Mesenchymal stem cell (in vitro differentiated cells and primary cell): ENCODE measurements around the gene SYT12.
A peak's percentile ranks its signal among the peaks of the same experiment; 100 is the strongest.

ENCODE experiments used
- DNase-seq: peaks from one replicate; pipeline ENCODE4 v3.0.0-alpha.2; 2013
- H2AFZ ChIP-seq: one replicate; pipeline ENCODE4 v1.6.1; 2013; ENCODE audit warnings: low read depth, mild to moderate bottlenecking, control low read depth, inconsistent platforms, low read length, moderate library complexity
- H2AK5ac ChIP-seq: 2 replicates; pipeline ENCODE4 v1.6.1; 2013; ENCODE audit warnings: low read length, moderate library complexity, mild to moderate bottlenecking, inconsistent platforms; ENCODE audit not compliant: severe bottlenecking
- H2BK120ac ChIP-seq: one replicate; pipeline ENCODE4 v1.6.1; 2013; ENCODE audit warnings: low read depth, mild to moderate bottlenecking, inconsistent platforms, low read length, moderate library complexity
- H2BK12ac ChIP-seq, 2 experiments: one replicate each; pipeline ENCODE4 v1.6.1; 2013; ENCODE audit warnings: inconsistent platforms in 2 of 2, low read length in 2 of 2, mild to moderate bottlenecking in 2 of 2, moderate library complexity in 2 of 2, control low read depth in 1 of 2
- H2BK15ac ChIP-seq: one replicate; pipeline ENCODE4 v1.6.1; 2013; ENCODE audit warnings: mild to moderate bottlenecking, low read depth, inconsistent platforms; ENCODE audit not compliant: poor library complexity, severe bottlenecking
- H2BK5ac ChIP-seq: 2 replicates; pipeline ENCODE4 v1.6.1; 2013; ENCODE audit warnings: low read depth, mild to moderate bottlenecking, low read length, control low read depth, inconsistent platforms; ENCODE audit not compliant: poor library complexity, severe bottlenecking
- H3K14ac ChIP-seq, 2 experiments: one replicate each; pipeline ENCODE4 v1.6.1; 2013; ENCODE audit warnings: inconsistent platforms in 2 of 2, low read length in 2 of 2, control low read depth in 1 of 2, mild to moderate bottlenecking in 1 of 2, moderate library complexity in 1 of 2
- H3K18ac ChIP-seq, 2 experiments: one replicate each; pipeline ENCODE4 v1.6.1; 2013; ENCODE audit warnings: inconsistent platforms in 2 of 2, low read length in 2 of 2, control low read depth in 1 of 2, low read depth in 1 of 2, mild to moderate bottlenecking in 1 of 2
- H3K23ac ChIP-seq, 2 experiments: one replicate each; pipeline ENCODE4 v1.6.1; 2013; ENCODE audit warnings: inconsistent platforms in 2 of 2, low read length in 2 of 2, mild to moderate bottlenecking in 2 of 2, moderate library complexity in 2 of 2, control low read depth in 1 of 2
- H3K27ac ChIP-seq: 2 replicates; pipeline ENCODE4 v1.5.1; 2013; ENCODE audit warnings: mild to moderate bottlenecking, moderate library complexity, low read length, control low read depth, inconsistent platforms; ENCODE audit not compliant: poor library complexity, severe bottlenecking
- H3K27me3 ChIP-seq, 2 experiments: 2 replicates each; pipeline versions ENCODE4 v1.6.1 to v1.7.0; 2013; ENCODE audit warnings: low read length in 2 of 2, mild to moderate bottlenecking in 2 of 2, moderate library complexity in 2 of 2, control low read depth in 1 of 2, inconsistent platforms in 1 of 2; ENCODE audit not compliant: control insufficient read depth in 1 of 2, insufficient read depth in 1 of 2
- H3K36me3 ChIP-seq, 2 experiments: 2 replicates each; pipeline versions ENCODE4 v1.6.1 to v1.7.0; 2013; ENCODE audit warnings: low read length in 2 of 2, control low read depth in 1 of 2, inconsistent platforms in 1 of 2, low read depth in 1 of 2, mild to moderate bottlenecking in 1 of 2; ENCODE audit not compliant: insufficient read depth in 2 of 2, control insufficient read depth in 1 of 2
- H3K4ac ChIP-seq, 2 experiments: one replicate each; pipeline ENCODE4 v1.6.1; 2013; ENCODE audit warnings: inconsistent platforms in 2 of 2, low read length in 2 of 2, mild to moderate bottlenecking in 2 of 2, moderate library complexity in 2 of 2, control low read depth in 1 of 2, low read depth in 1 of 2
- H3K4me1 ChIP-seq: 2 replicates; pipeline ENCODE4 v1.6.1; 2013; ENCODE audit warnings: low read depth, low read length, control low read depth; ENCODE audit not compliant: control insufficient read depth, insufficient read depth
- H3K4me2 ChIP-seq: 2 replicates; pipeline ENCODE4 v1.6.1; 2013; ENCODE audit warnings: low read length, mild to moderate bottlenecking, inconsistent platforms; ENCODE audit not compliant: poor library complexity, severe bottlenecking
- H3K4me3 ChIP-seq, 2 experiments: 2 replicates each; pipeline versions ENCODE4 v1.5.1 to v1.7.0; 2013; ENCODE audit warnings: low read length in 2 of 2, mild to moderate bottlenecking in 2 of 2, control low read depth in 1 of 2, low read depth in 1 of 2; ENCODE audit not compliant: insufficient read depth in 1 of 2
- H3K79me1 ChIP-seq: replicated peaks from 2 replicates; pipeline ENCODE4 v1.6.1; 2013; ENCODE audit warnings: mild to moderate bottlenecking, control low read depth, low read length, inconsistent platforms; ENCODE audit not compliant: poor library complexity, severe bottlenecking
- H3K9ac ChIP-seq: 2 replicates; pipeline ENCODE4 v1.7.0; 2013; ENCODE audit warnings: mild to moderate bottlenecking, low read length, moderate library complexity
- H3K9me3 ChIP-seq: 2 replicates; pipeline ENCODE4 v1.7.0; 2013; ENCODE audit warnings: mild to moderate bottlenecking, low read length; ENCODE audit not compliant: control insufficient read depth
- H4K8ac ChIP-seq: one replicate; pipeline ENCODE4 v1.6.1; 2013; ENCODE audit warnings: inconsistent platforms, mild to moderate bottlenecking, low read length, moderate library complexity
- H4K91ac ChIP-seq: one replicate; pipeline ENCODE4 v1.6.1; 2013; ENCODE audit warnings: mild to moderate bottlenecking, low read length, inconsistent platforms
- WGBS: methylation state at CpG from one replicate; pipeline ENCODE4 v1.1.7; 2013; ENCODE audit warnings: mixed read lengths; 5-methylcytosine and 5-hydroxymethylcytosine counted together

The SYT12 gene

DNA sequence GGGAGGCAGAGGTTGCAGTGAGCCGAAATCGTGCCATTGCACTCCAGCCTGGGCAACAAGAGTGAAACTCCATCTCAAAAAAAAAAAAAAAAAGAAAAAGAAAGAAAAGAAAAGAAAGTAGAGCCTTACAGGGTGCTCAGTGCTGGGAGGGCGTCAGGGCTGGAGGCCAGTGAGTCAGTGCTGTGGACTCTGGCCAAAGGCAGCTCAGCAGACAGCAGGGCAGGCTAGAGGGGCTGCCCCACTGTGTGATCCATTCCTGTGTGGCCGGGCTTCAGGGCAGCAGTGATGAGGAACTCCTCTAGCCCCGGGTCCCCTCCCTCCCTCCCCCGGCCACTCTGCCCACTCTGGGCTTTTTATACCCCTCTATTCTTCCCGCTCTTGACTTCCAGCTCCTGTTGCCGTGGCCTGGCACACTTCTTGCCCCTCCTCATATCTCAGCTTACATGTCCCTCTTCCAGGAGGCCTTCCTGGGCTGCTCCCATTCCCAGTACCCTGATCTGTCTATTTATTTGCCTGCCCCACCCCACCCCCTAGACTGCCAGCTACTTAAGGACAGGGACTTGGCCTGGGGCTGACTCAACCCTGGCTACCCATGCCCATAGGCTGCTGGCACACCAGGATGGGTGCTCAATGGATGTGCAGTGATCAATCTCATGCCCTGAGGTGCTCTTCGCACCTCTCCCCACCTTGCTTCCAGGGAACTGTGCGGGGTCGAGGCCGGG, 10.1 kb downstream of the SYT12 start:
- peak overlapping the region; percentile 23 to 96 for H3K18ac ChIP-seq
- H3K4me3 ChIP-seq: peak overlapping the region in 1 of 2 experiments; percentile 25
- H2AFZ ChIP-seq: no peak overlapping the region
- H2BK120ac ChIP-seq: peak overlapping the region; percentile 50
- no peaks in the 10 kb centered on the region for H3K9me3 ChIP-seq
- WGBS: 55% methylated on average over 10 of the region's 12 CpGs
- H4K91ac ChIP-seq: peak overlapping the region; percentile 94
- H3K4me2 ChIP-seq: no peak overlapping the region
- H3K79me1 ChIP-seq: no peaks in the 10 kb centered on the region
- no peak overlapping the region for H3K23ac ChIP-seq
- peak; percentile 96 for DNase-seq
- peak overlapping the region; percentile 19 to 20 for H3K4ac ChIP-seq
- H3K4me1 ChIP-seq: peaks cover 26% of the 10 kb centered on the region
- no peaks in the 10 kb centered on the region for H3K27me3 ChIP-seq
- H3K27ac ChIP-seq: peak overlapping the region; percentile 96
- H4K8ac ChIP-seq: peak overlapping the region; percentile 59
- H3K14ac ChIP-seq: peak overlapping the region in 1 of 2 experiments; percentile 82
- H2AK5ac ChIP-seq: peak overlapping the region; percentile 55
- peak overlapping the region; percentile 26 for H2BK5ac ChIP-seq
- H3K9ac ChIP-seq: peak overlapping the region; percentile 33
- no peak overlapping the region for H2BK15ac ChIP-seq
- peaks cover 0 to 2% of the 10 kb centered on the region in 2 experiments for H3K36me3 ChIP-seq
- H2BK12ac ChIP-seq: peak overlapping the region; percentile 34 to 60

GRCh38 chr11:67033661-67034166, 10.8 kb downstream of the SYT12 start:
- peak overlapping the region in 1 of 2 experiments; percentile 35 for H3K23ac ChIP-seq
- peak overlapping the region; percentile 19 to 20 for H3K4ac ChIP-seq
- H3K4me2 ChIP-seq: peak overlapping the region; percentile 41
- H2BK5ac ChIP-seq: no peak overlapping the region
- no peak overlapping the region for H3K14ac ChIP-seq
- peak overlapping the region; percentile 71 to 96 for H3K18ac ChIP-seq
- H3K79me1 ChIP-seq: no peaks in the 10 kb centered on the region
- no peak overlapping the region for H2BK120ac ChIP-seq
- peak; percentile 98 for DNase-seq
- H3K36me3 ChIP-seq: peaks cover 0 to 2% of the 10 kb centered on the region in 2 experiments
- peak overlapping the region; percentile 58 for H3K9ac ChIP-seq
- H3K4me1 ChIP-seq: peaks cover 26% of the 10 kb centered on the region
- H2BK12ac ChIP-seq: peak overlapping the region; percentile 34 to 60
- peak overlapping the region in 1 of 2 experiments; percentile 25 for H3K4me3 ChIP-seq
- no peaks in the 10 kb centered on the region for H3K9me3 ChIP-seq
- H3K27ac ChIP-seq: peak overlapping the region; percentile 96
- no peaks in the 10 kb centered on the region for H3K27me3 ChIP-seq
- H2AK5ac ChIP-seq: peak overlapping the region; percentile 55
- H2BK15ac ChIP-seq: no peak overlapping the region
- 23% methylated on average over 8 of the region's 8 CpGs for WGBS
- H2AFZ ChIP-seq: no peak overlapping the region
- H4K8ac ChIP-seq: peak overlapping the region; percentile 51
- H4K91ac ChIP-seq: peak overlapping the region; percentile 94

DNA sequence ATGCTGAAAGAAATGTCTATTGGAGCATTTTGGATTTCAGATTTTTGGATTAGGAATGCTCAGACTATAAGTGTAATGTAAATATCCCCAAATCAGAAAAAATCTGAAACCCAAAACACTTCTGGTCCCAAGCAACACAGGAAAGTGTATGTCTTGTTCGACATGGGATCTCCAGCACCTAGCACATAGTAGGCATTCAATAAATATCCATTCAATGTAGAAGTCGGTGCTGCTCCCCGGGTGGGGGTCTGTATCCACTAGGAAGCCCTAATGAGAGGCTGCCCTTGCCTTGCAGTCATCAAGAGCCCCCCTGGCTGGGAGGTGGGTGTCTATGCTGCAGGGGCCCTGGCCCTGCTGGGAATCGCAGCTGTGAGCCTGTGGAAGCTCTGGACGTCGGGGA, 11.4 kb downstream of the SYT12 start:
- Histone ChIP-seq H3K18ac (peak overlapping the region in 1 of 2 experiments; percentile 40), H3K79me1 (no peaks in the 10 kb centered on the region), H4K8ac (no peak overlapping the region), H2BK12ac (peak overlapping the region in 1 of 2 experiments; percentile 92), H2AK5ac (peak overlapping the region; percentile 83), H3K14ac (peak overlapping the region in 1 of 2 experiments; percentile 4), H2BK120ac (no peak overlapping the region), H2BK5ac (no peak overlapping the region), H2AFZ (no peak overlapping the region), H3K23ac (no peak overlapping the region), H3K4me2 (no peak overlapping the region), H3K27me3 (no peaks in the 10 kb centered on the region), H3K9ac (peak overlapping the region; percentile 58), H3K4me1 (peaks cover 26% of the 10 kb centered on the region), H3K36me3 (peaks cover 0 to 2% of the 10 kb centered on the region in 2 experiments), H3K4ac (no peak overlapping the region), H3K27ac (peak overlapping the region; percentile 15), H2BK15ac (peak overlapping the region; percentile 29), H3K9me3 (no peaks in the 10 kb centered on the region), H4K91ac (no peak overlapping the region), H3K4me3 (no peak overlapping the region)
- 90% methylated on average over 6 of the region's 6 CpGs for WGBS
- no peak for DNase-seq

GRCh38 chr11:67040147-67040546, 17.2 kb downstream of the SYT12 start:
- Histone ChIP-seq H4K8ac (no peak overlapping the region), H3K4me1 (peaks cover 23% of the 10 kb centered on the region), H3K9ac (no peak overlapping the region), H3K27ac (no peak overlapping the region), H2AFZ (no peak overlapping the region), H2AK5ac (no peak overlapping the region), H2BK12ac (no peak overlapping the region), H2BK5ac (no peak overlapping the region), H3K4ac (no peak overlapping the region), H4K91ac (no peak overlapping the region), H3K4me3 (no peak overlapping the region), H3K14ac (no peak overlapping the region), H2BK120ac (no peak overlapping the region), H3K9me3 (no peaks in the 10 kb centered on the region), H3K79me1 (no peaks in the 10 kb centered on the region), H3K27me3 (peaks cover 0 to 8% of the 10 kb centered on the region in 2 experiments), H3K36me3 (no peaks in the 10 kb centered on the region), H3K4me2 (no peak overlapping the region), H3K23ac (no peak overlapping the region), H2BK15ac (no peak overlapping the region), H3K18ac (no peak overlapping the region)
- 86% methylated on average over 12 of the region's 12 CpGs for WGBS
- DNase-seq: no peak
